ENCODE measurements around the gene SPNS2.

The SPNS2 gene

GRCh38 chr17:4480929-4481898, 17.5 kb upstream of the SPNS2 start:
- DNase-seq, result no peak

GRCh38 chr17:4482338-4483011, 16.2 kb upstream of the SPNS2 start:
- no peak for DNase-seq

- no peak for DNase-seq
Observed at GRCh38 chr17:4483012-4483840, 15.5 kb upstream of the SPNS2 start.

- DNase-seq, result peak; percentile 45
Observed at GRCh38 chr17:4485676-4486646, 12.7 kb upstream of the SPNS2 start.

- DNase-seq, result no peak
Observed at GRCh38 chr17:4487296-4487695, 11.4 kb upstream of the SPNS2 start.

GRCh38 chr17:4487820-4488716, 10.6 kb upstream of the SPNS2 start:
- no peak for DNase-seq

GRCh38 chr17:4488989-4489595, 9.6 kb upstream of the SPNS2 start:
- DNase-seq, result no peak

- no peak for DNase-seq
Observed at GRCh38 chr17:4490109-4490591, 8.5 kb upstream of the SPNS2 start.

GRCh38 chr17:4490637-4491061, 8.0 kb upstream of the SPNS2 start:
- DNase-seq, result no peak

- DNase-seq, result no peak
Observed at GRCh38 chr17:4492721-4493561, 5.7 kb upstream of the SPNS2 start.

GRCh38 chr17:4497101-4497824, 1.4 kb upstream of the SPNS2 start:
- no peak for DNase-seq

- DNase-seq, result no peak
Observed at GRCh38 chr17:4499431-4500190, 930 bp downstream of the SPNS2 start.

GRCh38 chr17:4500191-4500571, 1.5 kb downstream of the SPNS2 start:
- no peak for DNase-seq

GRCh38 chr17:4501295-4501949, 2.7 kb downstream of the SPNS2 start:
- DNase-seq, result no peak

GRCh38 chr17:4502466-4503154, 3.9 kb downstream of the SPNS2 start:
- DNase-seq, result no peak

GRCh38 chr17:4503283-4504025, 4.8 kb downstream of the SPNS2 start:
- no peak for DNase-seq
